SHP77 treated with DMSO at 0.1 percent for 48 hours (cell line): ENCODE data around the gene UGT1A8.
"Not testable (repeated sequence)": the region's sequence is repeated elsewhere in the genome, so short reads cannot be mapped to it uniquely, and the experiment has no call there.

Source experiments
- DNase-seq: peaks from one replicate; lab custom pipeline; 2025; lab: John Stamatoyannopoulos, UW

Gene UGT1A8

DNA sequence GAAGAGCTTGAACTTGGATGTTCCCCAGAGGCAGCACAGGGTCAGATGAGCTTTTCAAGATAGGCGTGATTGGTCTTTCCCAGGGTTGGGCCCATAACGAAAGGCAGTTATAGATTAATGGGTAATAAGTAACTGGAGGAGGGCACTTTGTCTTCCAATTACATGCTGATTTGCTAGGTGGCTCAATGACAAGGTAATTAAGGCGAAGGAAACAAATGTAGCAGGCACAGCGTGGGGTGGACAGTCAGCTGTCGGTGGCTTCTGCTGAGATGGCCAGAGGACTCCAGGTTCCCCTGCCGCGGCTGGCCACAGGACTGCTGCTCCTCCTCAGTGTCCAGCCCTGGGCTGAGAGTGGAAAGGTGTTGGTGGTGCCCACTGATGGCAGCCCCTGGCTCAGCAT lies 101.1 kb downstream of the UGT1A8 start, which contains the start of gene UGT1A4:
Gene UGT1A4, plus strand, starts transcription at position 185 of the 400 bp plus-strand sequence. Its CDS starts 85 bp downstream, at position 270.
- no peak for DNase-seq

DNA sequence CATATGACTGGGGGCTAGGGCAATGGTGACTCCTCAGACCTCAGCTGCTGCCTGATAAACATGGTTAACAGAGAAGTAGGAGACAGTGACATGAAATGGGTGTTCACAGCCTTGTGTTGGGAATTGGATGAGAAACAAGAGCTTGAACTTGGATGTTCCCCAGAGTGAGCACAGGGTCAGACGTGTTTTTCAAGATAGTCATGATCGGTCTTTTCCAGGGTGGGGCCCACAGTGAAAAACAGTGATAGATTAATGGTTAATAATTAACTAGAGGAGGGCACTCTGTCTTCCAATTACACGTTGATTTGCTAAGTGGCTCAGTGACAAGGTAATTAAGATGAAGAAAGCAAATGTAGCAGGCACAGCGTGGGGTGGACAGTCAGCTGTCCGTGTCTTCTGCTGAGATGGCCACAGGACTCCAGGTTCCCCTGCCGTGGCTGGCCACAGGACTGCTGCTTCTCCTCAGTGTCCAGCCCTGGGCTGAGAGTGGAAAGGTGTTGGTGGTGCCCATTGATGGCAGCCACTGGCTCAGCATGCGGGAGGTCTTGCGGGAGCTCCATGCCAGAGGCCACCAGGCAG lies 111.4 kb downstream of the UGT1A8 start, which contains the start of gene UGT1A3:
Gene UGT1A3, plus strand, starts transcription at position 320 of the 579 bp plus-strand sequence. Its CDS starts 85 bp downstream, at position 405.
- DNase-seq = no peak

DNA sequence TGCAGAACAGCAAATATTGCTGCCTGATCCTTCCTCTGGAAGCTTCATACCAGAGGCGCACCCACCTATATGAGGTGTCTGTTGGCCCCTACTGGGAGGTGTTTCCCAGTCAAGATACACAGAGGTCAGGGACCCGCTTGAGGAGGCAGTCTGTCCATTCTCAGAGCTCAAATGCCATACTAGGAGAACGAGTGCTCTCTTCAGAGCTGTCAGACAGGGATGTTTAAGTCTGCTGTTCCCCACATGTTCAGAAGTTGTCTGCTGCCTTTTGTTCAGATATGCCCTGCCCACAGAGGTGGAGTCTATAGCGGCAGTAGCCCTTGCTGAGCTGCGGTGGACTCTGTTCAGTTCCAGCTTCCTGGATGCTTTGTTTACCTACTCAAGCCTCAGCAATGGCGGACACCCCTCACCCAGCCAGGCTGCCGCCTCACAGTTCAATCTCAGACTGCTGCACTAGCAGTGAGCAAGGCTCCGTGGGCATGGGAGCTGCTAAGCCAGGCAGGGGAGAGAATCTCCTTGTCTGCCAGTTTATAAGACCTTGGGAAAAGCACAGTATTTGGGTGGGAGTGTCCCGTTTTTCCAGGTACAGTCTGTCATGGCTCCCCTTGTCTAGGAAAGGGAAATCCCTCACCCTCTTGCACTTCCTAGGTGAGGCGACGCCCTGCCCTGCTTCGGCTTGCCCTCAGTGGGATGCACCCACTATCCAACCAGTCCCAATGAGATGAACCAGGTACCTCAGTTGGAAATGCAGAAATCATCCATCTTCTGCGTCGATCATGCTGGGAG lies 119.6 kb downstream of the UGT1A8 start:
- not testable (repeated sequence) for DNase-seq

DNA sequence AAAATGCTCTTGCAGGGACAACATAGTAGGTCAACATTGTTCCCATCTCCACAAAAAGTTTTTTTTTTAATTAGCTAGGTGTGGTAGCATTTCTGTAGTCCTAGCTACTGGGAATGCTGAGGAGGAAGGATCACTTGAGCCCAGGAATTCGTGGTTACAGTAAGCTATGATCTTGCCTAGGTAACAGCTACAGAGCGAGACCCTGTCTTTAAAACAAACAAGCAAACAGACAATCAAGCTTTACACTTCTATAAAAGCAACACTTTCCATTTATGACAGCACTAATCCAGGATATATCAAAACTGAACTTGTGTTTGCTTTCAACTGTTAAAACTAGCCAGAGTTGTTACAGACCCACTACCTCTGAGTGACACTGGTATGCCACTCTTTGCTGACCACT lies 123.4 kb downstream of the UGT1A8 start:
- DNase-seq = no peak

DNA sequence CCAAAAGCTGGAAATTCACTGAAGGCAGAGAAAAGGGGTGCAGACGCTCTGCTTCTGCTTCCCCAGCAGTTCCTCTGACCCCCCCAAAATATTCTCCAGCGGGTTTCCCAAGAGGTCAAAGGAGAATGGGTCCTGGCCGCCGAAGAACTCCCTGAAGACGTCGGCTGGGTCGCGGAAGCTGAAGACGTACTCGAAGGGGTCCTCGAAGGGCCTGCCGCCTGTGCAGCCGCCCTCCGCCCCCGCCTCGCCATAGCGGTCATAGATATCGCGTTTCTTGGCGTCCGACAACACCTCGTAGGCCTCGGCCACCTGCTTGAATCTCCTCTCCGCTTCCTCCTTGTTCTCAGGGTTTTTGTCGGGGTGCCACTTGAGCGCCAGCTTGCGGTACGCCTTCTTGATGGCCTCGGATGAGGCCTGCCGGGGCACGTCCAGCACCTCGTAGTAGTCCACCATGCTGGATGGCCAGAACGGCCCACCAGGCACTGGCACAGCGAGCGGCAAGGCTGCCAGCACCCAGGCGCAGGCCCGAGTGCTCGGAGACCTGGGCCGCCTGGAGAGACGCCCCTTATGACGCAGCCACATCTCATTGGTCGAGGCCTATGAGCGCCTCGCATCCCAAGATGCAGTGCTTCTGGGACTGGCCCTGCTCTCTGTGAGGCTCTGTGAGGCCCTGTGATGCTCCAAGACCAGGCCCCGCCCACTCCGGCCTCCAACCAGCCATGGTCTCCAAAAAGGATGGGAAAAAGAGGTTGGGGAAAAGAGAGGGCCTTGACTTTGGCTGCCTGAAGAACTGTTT lies 126.2 kb downstream of the UGT1A8 start:
- DNase-seq = no peak

DNA sequence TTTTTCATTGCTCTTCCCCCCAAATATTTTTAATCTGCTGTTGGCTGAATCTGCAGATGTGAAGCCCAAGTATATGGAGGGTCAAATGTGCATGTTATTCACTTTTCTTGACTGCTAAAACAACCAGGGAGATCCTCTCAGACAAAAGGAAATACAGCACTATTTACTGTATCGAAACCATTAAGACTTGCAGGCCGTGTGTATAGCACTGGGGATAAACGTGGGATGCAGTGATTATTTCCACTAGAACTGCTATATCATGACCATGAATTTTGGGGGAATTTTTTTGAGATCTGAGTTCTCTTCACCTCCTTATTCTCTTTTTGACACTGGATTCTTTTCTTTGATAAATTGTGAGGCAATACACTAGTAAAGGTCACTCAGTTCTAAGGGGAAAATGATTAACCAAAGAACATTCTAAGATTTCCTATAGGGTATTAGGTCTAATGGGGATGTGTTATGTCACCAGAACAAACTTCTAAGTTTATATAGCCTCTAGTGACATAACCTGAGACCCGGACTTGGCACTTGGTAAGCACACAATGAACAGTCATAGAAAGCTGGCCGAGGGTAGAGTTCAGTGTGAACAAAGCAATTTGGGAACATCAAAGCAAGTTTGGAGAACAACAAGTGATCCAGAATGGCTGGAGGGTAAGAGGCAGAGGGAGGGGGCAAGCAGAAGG lies 127.8 kb downstream of the UGT1A8 start:
- DNase-seq = no peak

DNA sequence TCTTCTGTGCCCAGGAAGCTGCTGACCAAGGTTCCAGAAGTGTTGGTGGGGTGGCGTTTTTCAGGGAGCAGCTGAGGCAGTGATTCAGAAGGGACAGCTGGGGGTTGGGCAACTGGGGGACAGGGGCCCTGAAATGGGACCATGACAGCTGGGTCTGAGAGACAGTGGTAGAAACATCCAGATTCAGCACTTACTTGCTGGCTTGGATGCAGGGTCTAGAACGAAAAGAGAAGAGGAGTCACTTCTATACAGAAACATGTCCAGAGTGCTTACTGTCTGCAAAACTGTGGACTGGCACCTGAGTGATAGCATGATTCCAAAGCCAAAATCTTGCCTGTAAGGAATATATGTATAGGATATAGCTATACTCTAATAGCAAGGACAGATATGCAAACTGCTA lies 128.4 kb downstream of the UGT1A8 start:
- not testable (repeated sequence) for DNase-seq

DNA sequence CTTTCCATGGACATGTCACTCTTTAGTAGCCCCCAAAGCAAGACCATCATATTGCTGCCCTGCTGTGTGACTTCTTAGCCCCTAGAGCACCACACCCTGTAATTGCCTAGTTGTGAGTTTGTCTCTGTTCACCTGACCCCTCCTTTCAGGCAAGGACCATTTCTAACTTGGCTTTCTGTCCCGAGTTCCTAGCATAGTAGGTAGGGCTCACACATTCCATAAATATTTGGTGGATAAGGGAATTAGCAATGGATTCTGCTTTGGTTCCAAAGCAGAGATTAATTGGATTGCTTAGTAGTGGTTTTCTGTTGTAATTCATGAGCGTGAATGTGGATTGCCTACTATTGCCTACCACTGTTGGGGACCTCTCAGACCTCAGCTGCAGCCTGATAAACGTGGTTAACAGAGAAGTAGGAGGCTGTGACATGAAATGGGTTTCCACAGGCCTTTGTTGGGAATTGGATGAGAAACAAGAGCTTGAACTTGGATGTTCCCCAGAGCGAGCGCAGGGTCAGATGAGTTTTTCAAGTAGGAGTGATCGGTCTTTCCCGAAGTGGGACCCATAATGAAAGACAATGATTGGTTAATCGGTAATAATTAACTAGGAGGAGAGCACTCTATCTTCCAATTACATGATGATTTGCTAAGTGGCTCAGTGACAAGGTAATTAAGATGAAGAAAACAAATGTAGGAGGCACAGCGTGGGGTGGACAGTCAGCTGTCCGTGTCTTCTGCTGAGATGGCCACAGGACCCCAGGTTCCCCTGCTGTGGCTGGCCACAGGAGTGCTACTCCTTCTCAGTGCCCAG lies 129.2 kb downstream of the UGT1A8 start:
- no peak for DNase-seq

DNA sequence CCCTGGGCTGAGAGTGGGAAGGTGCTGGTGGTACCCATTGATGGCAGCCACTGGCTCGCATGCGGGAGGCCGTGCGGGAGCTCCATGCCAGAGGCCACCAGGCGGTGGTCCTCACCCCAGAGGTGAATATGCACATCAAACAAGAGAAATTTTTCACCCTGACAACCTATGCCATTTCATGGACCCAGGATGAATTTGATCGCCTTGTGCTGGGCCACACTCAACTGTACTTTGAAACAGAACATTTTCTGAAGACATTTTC lies 129.8 kb downstream of the UGT1A8 start:
- DNase-seq = no peak

DNA sequence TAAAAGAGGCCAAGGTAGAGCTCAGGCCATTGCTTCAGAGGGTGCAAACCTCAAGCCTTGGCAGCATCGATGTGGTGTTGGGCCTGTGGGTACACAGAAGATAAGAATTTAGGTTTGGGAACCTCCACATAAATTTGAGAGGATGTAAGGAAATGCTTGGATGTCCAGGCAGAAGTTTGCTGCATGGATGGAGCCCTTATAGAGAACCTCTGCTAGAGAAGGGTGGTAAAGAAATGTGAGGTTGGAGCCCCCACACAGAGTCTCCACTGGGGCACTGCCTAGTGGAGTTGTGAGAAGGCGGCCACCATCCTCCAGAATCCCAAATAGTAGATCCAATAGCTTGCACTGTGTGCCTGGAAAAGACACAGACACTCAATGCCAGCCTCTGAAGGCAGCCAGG lies 133.3 kb downstream of the UGT1A8 start:
- DNase-seq = not testable (repeated sequence)

DNA sequence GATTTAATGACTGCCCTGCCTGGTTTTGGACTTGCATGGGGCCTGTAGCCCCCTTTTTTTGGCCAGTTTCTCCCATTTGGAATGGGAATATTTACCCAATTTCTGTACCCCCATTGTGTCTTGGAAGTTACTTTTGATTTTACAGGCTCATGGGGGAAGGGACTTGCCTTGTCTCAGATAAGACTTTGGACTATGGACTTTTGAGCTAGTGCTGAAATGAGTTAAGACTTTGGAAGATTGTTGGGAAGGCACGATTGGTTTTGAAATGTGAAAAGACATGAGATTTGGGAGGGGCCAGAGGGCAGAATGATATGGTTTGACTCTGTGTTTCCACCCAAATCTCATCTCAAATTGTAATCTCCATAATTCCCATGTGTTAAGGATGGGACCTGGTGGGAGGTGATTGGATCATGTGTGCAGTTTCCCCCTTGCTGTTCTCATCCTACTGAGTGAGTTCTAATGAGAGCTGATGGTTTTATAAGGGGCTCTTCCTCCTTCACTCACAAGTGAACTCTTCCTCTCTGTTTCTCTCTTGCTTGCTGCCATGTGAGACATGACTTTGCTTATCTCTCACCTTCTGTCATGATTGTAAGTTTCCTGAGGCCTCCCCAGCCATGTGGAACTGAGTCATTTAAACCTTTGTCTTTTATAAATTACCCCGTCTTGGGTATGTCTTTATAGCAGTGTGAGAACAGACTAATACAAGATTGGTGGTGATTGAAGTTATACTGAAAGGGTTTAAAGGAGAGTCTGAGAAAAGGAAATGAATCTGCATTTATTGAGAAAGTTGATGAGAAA lies 134.0 kb downstream of the UGT1A8 start:
- not testable (repeated sequence) for DNase-seq

DNA sequence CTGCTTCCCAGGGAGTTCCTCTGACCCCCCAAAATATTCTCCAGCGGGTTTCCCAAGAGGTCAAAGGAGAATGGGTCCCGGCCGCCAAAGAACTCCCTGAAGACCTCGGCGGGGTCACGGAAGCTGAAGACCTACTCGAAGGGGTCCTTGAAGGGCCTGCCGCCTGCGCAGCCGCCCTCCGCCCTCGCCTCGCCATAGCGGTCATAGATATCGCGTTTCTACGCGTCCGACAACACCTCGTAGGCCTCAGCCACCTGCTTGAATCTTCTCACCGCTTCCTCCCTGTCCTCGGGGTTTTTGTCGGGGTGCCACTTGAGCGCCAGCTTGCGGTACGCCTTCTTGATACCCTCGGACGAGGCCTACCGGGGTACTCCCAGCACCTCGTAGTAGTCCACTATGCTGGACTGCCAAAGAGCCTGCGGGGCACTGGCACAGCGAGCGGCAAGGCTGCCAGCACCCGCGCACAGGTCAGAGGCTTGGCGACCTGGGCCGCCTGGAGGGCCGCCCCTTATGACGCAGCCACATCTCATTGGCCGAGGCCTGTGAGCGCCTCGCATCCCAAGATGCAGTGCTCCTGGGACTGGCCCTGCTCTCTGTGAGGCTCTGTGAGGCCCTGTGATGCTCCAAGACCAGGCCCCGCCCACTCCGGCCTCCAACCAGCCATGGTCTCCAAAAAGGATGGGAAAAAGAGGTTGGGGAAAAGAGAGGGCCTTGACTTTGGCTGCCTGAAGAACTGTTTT lies 137.6 kb downstream of the UGT1A8 start:
- DNase-seq = no peak

DNA sequence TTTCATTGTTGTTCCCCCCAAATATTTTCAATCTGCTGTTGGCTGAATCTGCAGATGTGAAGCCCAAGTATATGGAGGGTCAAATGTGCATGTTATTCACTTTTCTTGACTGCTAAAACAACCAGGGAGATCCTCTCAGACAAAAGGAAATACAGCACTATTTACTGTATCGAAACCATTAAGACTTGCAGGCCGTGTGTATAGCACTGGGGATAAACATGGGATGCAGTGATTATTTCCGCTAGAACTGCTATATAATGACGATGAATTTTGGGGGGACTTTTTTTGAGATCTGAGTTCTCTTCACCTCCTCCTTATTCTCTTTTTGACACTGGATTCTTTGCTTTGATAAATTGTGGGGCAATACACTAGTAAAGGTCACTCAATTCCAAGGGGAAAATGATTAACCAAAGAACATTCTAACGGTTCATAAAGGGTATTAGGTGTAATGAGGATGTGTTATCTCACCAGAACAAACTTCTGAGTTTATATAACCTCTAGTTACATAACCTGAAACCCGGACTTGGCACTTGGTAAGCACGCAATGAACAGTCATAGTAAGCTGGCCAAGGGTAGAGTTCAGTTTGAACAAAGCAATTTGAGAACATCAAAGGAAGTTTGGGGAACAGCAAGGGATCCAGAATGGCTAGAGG lies 139.1 kb downstream of the UGT1A8 start:
- no peak for DNase-seq

DNA sequence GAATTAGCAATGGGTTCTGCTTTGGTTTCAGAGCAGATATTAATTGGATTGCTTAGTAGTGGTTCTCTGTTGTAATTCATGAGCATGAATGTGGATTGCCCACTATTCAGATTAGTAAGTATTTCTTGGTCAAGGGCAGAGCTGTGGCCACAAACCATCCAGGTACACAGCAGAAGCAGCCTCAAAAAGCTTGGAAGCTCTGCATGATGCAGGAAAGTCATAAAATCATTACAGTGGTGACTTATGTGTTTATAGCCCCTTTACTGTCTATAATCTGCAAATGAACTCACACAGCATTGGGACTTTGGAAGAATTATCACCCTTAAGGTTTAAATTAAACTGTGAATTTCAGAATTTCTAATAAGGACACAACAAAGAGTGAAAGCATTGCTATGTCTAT lies 140.7 kb downstream of the UGT1A8 start:
- no peak for DNase-seq

DNA sequence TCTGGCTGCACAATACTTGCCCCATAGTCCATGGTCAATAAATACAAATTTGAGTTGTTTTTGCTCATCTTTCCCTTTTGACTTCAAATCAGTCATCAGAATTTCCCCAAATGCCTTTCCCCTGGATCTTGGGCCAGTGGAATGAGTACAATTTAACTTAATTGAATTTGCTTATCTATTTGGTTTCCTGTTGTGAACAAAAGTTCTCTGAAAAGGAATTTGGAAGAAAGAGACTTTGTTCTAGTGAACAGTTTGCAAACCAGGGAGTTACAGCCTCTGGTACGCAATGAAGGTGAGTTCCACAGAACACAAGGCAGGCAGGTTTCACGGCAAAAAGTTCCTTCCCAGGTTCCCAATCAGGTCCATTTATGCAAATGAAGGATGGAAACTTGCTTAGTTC lies 141.4 kb downstream of the UGT1A8 start:
- DNase-seq = no peak

DNA sequence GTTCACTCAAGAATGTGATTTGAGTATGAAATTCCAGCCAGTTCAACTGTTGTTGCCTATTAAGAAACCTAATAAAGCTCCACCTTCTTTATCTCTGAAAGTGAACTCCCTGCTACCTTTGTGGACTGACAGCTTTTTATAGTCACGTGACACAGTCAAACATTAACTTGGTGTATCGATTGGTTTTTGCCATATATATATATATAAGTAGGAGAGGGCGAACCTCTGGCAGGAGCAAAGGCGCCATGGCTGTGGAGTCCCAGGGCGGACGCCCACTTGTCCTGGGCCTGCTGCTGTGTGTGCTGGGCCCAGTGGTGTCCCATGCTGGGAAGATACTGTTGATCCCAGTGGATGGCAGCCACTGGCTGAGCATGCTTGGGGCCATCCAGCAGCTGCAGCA lies 142.6 kb downstream of the UGT1A8 start, which contains the start of gene UGT1A1:
Gene UGT1A1, plus strand, starts transcription at position 228 of the 400 bp plus-strand sequence. Its CDS starts 18 bp downstream, at position 246.
- no peak for DNase-seq

DNA sequence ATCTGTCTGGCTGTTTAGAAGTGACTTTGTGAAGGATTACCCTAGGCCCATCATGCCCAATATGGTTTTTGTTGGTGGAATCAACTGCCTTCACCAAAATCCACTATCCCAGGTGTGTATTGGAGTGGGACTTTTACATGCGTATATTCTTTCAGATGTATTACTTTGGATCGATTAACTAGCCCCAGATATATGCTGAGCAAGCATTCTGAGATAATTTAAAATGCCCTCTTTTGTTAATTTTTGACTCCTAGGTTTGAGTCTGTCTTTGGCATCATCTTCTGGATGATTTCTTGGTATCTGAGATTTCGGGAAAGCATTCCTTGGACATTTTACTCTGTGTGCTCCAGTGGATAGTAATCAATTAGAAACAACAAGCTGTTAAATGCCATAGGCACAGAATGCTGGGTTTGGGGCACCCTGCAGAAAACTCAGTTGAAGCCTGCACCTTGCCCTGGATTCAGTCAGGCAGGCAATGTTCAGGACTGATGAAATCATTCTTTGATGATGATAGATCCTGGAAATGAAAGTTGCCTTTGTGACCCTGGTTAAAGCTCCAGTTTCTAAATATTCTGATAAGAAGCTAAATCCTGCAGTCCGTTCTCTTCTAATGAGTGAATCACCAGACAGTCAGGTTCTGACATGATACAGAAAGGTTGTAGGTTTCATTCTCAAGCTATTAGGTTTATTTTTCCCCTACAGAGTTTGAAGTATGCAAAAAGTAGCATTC lies 143.8 kb downstream of the UGT1A8 start:
- DNase-seq = no peak

DNA sequence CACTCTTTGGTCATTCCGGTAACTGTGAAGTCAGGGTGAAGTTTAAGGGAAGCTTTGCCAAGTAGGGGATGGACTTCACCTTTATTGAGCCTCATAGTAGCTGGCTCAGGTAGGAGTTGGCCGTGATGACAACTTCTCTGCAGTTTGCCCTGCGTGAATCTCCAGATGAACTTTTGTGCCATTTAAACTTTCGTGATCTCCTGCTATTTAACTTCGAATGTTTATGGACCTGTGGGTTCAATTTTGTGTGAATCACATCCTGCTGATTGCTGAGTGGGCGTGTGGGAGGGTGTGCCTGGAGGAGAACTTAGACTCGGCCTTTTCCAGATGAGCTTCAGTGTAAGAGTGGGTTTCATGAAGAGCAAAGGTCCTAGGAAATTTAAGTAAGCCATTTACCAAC lies 146.8 kb downstream of the UGT1A8 start:
- no peak for DNase-seq

DNA sequence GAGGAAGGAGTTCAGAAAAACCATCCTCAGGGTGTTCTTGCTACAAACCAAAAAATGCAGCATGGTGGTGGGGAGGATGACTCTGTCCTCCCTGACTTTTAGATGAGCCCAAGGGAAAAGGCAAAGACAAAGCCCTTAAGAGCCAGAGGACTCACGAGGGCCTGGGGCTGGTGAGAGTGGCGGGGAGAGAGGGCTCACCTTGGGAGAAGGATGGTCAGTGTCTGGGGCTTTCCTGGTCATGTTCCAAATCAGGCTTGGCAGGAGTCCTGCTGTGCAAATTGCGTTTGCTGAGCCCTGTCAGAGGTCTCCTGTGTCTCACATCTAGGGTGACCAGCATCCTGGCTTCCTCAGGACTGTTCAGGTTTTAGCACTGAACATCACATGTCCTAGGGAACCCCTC lies 147.3 kb downstream of the UGT1A8 start:
- DNase-seq = no peak
